HTERT RPE-1 (cell line): ENCODE results near the gene CEP295NL.
"Not testable (repeated sequence)": the region's sequence is repeated elsewhere in the genome, so short reads cannot be mapped to it uniquely, and the experiment has no call there.

Source experiments
- in situ Hi-C: fragments of 300-500 bp; cut with MboI; formaldehyde crosslinking; loops from 4 replicates; pipeline ENCODE4 v1.14.3; 2020; ENCODE audit warnings: low sequenced_read_pairs

CEP295NL gene

GRCh38 chr17:78933025-78933958, 30.3 kb upstream of the CEP295NL start:
- in situ Hi-C loops, result no loop called here

GRCh38 chr17:78929908-78930775, 27.1 kb upstream of the CEP295NL start:
- in situ Hi-C loops, result no loop called here

GRCh38 chr17:78925662-78926555, 22.9 kb upstream of the CEP295NL start:
- in situ Hi-C loops, result no loop called here

GRCh38 chr17:78925234-78925633, 22.2 kb upstream of the CEP295NL start, which contains the start of gene TIMP2:
TIMP2 (minus strand) TSS chr17:78925387; CDS start chr17:78925088, 299 bp downstream.
- in situ Hi-C loops, result no loop called here

- in situ Hi-C loops, result no loop called here
Measured at GRCh38 chr17:78924481-78925151, 21.6 kb upstream of the CEP295NL start.

GRCh38 chr17:78923660-78924453, 20.9 kb upstream of the CEP295NL start:
- in situ Hi-C loops, result no loop called here

- in situ Hi-C loops, result no loop called here
Measured at GRCh38 chr17:78922816-78923498, 20.0 kb upstream of the CEP295NL start.

- in situ Hi-C loops, result no loop called here
Measured at GRCh38 chr17:78921437-78921971, 18.5 kb upstream of the CEP295NL start.

- in situ Hi-C loops, result no loop called here
Measured at GRCh38 chr17:78920528-78920927, 17.5 kb upstream of the CEP295NL start.

- in situ Hi-C loops, result no loop called here
Measured at GRCh38 chr17:78919861-78920450, 17.0 kb upstream of the CEP295NL start.

GRCh38 chr17:78918979-78919378, 16.0 kb upstream of the CEP295NL start:
- in situ Hi-C loops, result no loop called here

- in situ Hi-C loops, result no loop called here
Measured at GRCh38 chr17:78917451-78918275, 14.7 kb upstream of the CEP295NL start.

GRCh38 chr17:78915872-78916632, 13.1 kb upstream of the CEP295NL start:
- in situ Hi-C loops, result no loop called here

GRCh38 chr17:78913115-78913514, 10.1 kb upstream of the CEP295NL start:
- in situ Hi-C loops, result no loop called here

- in situ Hi-C loops, result no loop called here
Measured at GRCh38 chr17:78912082-78912481, 9.1 kb upstream of the CEP295NL start.

- in situ Hi-C loops, result not testable (repeated sequence)
Measured at GRCh38 chr17:78911543-78911942, 8.5 kb upstream of the CEP295NL start.
